RWPE1 (cell line): ENCODE results near the gene TCAP.
A peak's percentile ranks its signal among the peaks of the same experiment; 100 is the strongest.

Source experiments
- CTCF ChIA-PET: fragments of 350-600 bp; sonication (Branson Sonifier 250); formaldehyde crosslinking; extraction: SDS; loops from one replicate; lab custom pipeline; 2021; lab: Yijun Ruan, JAX
- POLR2A ChIA-PET: fragments of 400-600 bp; formaldehyde crosslinking; extraction: SDS; loops from one replicate; lab custom pipeline; 2020; ENCODE audit warnings: antibody characterized with exemption; ENCODE audit not compliant: low non-redundant PET; lab: Yijun Ruan, JAX
- DNase-seq: peaks from one replicate; pipeline ENCODE4 v3.0.0; 2012; ENCODE audit warnings: low spot score
- H3K27ac ChIP-seq: fragments of 450-650 bp; 2 replicates; pipeline ENCODE4 v1.5.1; 2017
- TF ChIP-seq, protein P1 (sequence below): fragments of 450-650 bp; conservative IDR thresholded peaks from 2 replicates; pipeline ENCODE4 v1.5.1; 2017; ENCODE audit warnings: low read depth, mild to moderate bottlenecking

The TCAP gene

DNA sequence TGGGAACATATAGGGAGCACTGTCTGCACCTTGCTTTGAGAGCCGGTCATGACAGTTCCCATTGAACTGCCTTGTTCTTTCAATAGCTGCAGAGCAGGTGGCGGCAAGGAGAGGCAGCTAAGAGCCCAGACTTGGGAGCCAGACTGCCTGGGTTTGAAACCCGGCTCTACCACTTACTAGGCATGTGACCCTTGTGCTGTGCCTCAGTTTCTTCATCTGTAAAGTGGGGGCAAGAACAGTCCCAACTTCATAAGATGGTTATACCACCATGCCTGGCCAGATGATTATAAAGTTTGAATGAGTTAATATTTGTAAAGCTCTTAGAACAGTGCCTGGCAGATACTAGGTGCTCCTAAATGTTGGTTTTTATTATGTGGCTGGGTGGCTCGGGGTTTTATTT is 49.1 kb downstream of the TCAP start:
- DNase-seq: no peak
- no peak overlapping the region for H3K27ac ChIP-seq
- ChIA-PET POLR2A (no interaction called here), CTCF (no interaction called here)
- TF ChIP-seq, protein P1, sequence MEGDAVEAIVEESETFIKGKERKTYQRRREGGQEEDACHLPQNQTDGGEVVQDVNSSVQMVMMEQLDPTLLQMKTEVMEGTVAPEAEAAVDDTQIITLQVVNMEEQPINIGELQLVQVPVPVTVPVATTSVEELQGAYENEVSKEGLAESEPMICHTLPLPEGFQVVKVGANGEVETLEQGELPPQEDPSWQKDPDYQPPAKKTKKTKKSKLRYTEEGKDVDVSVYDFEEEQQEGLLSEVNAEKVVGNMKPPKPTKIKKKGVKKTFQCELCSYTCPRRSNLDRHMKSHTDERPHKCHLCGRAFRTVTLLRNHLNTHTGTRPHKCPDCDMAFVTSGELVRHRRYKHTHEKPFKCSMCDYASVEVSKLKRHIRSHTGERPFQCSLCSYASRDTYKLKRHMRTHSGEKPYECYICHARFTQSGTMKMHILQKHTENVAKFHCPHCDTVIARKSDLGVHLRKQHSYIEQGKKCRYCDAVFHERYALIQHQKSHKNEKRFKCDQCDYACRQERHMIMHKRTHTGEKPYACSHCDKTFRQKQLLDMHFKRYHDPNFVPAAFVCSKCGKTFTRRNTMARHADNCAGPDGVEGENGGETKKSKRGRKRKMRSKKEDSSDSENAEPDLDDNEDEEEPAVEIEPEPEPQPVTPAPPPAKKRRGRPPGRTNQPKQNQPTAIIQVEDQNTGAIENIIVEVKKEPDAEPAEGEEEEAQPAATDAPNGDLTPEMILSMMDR: no peak

DNA sequence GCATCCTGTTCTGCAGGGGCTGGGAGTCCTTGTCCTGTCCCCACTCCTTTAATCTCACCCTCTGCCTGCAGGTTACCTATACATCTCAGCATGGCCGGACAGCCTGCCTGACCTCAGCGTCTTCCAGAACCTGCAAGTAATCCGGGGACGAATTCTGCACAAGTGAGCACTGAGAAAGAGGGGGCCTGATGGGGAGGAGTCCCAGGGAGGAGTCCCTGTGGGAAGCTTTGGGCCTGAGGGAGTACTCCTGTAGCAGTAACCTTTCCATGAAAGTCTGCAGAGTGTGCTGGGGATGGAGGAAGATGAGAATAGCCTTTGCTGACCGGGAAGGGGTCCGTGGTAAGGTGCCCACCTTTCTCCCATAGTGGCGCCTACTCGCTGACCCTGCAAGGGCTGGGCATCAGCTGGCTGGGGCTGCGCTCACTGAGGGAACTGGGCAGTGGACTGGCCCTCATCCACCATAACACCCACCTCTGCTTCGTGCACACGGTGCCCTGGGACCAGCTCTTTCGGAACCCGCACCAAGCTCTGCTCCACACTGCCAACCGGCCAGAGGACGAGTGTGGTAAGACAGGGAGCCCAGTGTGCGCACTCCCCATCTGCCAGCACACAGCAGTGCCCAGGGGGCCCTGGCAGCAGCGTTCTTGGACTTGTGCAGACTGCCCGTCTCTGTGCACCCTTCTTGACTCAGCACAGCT is 50.4 kb downstream of the TCAP start:
- peak overlapping the region; percentile 68 for H3K27ac ChIP-seq
- POLR2A ChIA-PET: no interaction called here
- DNase-seq: no peak
- TF ChIP-seq, protein P1: no peak
- CTCF ChIA-PET: interaction anchor here (0.8 to 1.2 kb wide), 2 partner anchors 10 to 47 kb away, joined by 3 to 4 read pairs; no protein-coding TSS in a partner anchor
